ENCODE results near the gene TBXAS1. TPM values are rescaled to one million over a fixed set of nuclear protein-coding genes. Genes with fewer than 3 reads are reported as not detected.
"Not testable (repeated sequence)": the region's sequence is repeated elsewhere in the genome, so short reads cannot be mapped to it uniquely, and the experiment has no call there.

TBXAS1 gene
- total RNA-seq, 1 donor from 2014 or later: 3.8 TPM

- Histone ChIP-seq H3K4me3 (no peak overlapping the region), H3K9me3 (no peaks in the 10 kb centered on the region), H3K27me3 (no peaks in the 10 kb centered on the region), H3K27ac (no peak overlapping the region), H3K36me3 (no peaks in the 10 kb centered on the region), H3K4me1 (no peaks in the 10 kb centered on the region)
- no peak for DNase-seq (ENCODE audit: low spot score in 2 of 2)
- intact Hi-C loops (cut with DNase I): no loop called here
- TF ChIP-seq CTCF (IDR thresholded peaks at IDR 0.05): peak in 1 of 3 experiments; percentile 22
Observed at GRCh38 chr7:139827042-139827441, 2.0 kb upstream of the TBXAS1 start.

GRCh38 chr7:139828446-139828845 lies 618 bp upstream of the TBXAS1 start:
- no peak for DNase-seq (ENCODE audit: low spot score in 2 of 2)
- intact Hi-C loops (cut with DNase I): no loop called here
- Histone ChIP-seq H3K4me1 (no peaks in the 10 kb centered on the region), H3K36me3 (no peaks in the 10 kb centered on the region), H3K9me3 (no peaks in the 10 kb centered on the region), H3K27me3 (no peaks in the 10 kb centered on the region), H3K4me3 (no peak overlapping the region), H3K27ac (no peak overlapping the region)
- no peak for TF ChIP-seq CTCF (IDR thresholded peaks at IDR 0.05)

- no peaks in the 10 kb centered on the region for H3K9me3 ChIP-seq
- no peak for TF ChIP-seq CTCF (IDR thresholded peaks at IDR 0.05)
- no peaks in the 10 kb centered on the region for H3K27me3 ChIP-seq
- DNase-seq (ENCODE audit: low spot score in 2 of 2): no peak
- H3K27ac ChIP-seq: no peak overlapping the region
- peak overlapping the region; percentile 0 to 6 for H3K4me3 ChIP-seq
- no peaks in the 10 kb centered on the region for H3K4me1 ChIP-seq
- intact Hi-C loops (cut with DNase I): no loop called here
- no peaks in the 10 kb centered on the region for H3K36me3 ChIP-seq
Observed at GRCh38 chr7:139829775-139830117, 682 bp downstream of the TBXAS1 start.

- no peak for DNase-seq (ENCODE audit: low spot score in 2 of 2)
- H3K27me3 ChIP-seq: no peaks in the 10 kb centered on the region
- TF ChIP-seq CTCF (IDR thresholded peaks at IDR 0.05): no peak
- no peak overlapping the region for H3K27ac ChIP-seq
- no peaks in the 10 kb centered on the region for H3K36me3 ChIP-seq
- no peaks in the 10 kb centered on the region for H3K9me3 ChIP-seq
- H3K4me1 ChIP-seq: no peaks in the 10 kb centered on the region
- H3K4me3 ChIP-seq: peak overlapping the region; percentile 0 to 6
- intact Hi-C loops (cut with DNase I): no loop called here
Observed at GRCh38 chr7:139830292-139830691, 1.2 kb downstream of the TBXAS1 start.

- DNase-seq (ENCODE audit: low spot score in 2 of 2): no peak
- peaks cover 0 to under 1% of the 10 kb centered on the region in 2 donors for H3K9me3 ChIP-seq
- peak overlapping the region in 1 of 2 donors; percentile 1 for H3K4me3 ChIP-seq
- no peaks in the 10 kb centered on the region for H3K36me3 ChIP-seq
- intact Hi-C loops (cut with DNase I): no loop called here
- no peak for TF ChIP-seq CTCF (IDR thresholded peaks at IDR 0.05)
- no peak overlapping the region for H3K27ac ChIP-seq
- H3K27me3 ChIP-seq: no peaks in the 10 kb centered on the region
- H3K4me1 ChIP-seq: no peaks in the 10 kb centered on the region
Observed at GRCh38 chr7:139830782-139831501, 1.9 kb downstream of the TBXAS1 start.

- H3K4me1 ChIP-seq; H3K27me3 ChIP-seq; intact Hi-C loops (cut with DNase I); H3K4me3 ChIP-seq; H3K27ac ChIP-seq; DNase-seq (ENCODE audit: low spot score in 2 of 2); H3K9me3 ChIP-seq; H3K36me3 ChIP-seq: not testable (repeated sequence)
Observed at GRCh38 chr7:139835848-139836247, 6.8 kb downstream of the TBXAS1 start.

- H3K4me1 ChIP-seq; H3K4me3 ChIP-seq; H3K9me3 ChIP-seq; H3K36me3 ChIP-seq; H3K27me3 ChIP-seq; H3K27ac ChIP-seq; intact Hi-C loops (cut with DNase I); DNase-seq (ENCODE audit: low spot score in 2 of 2): not testable (repeated sequence)
Observed at GRCh38 chr7:139837291-139837690, 8.2 kb downstream of the TBXAS1 start.
